ENCODE measurements around the gene BCAS3.
A peak's percentile ranks its signal among the peaks of the same experiment; 100 is the strongest.

Gene BCAS3

GRCh38 chr17:61330174-61331150, 652.8 kb downstream of the BCAS3 start:
- DNase-seq: no peak

- no peak for DNase-seq
Observed at GRCh38 chr17:61331178-61331577, 653.5 kb downstream of the BCAS3 start.

GRCh38 chr17:61331886-61332285, 654.2 kb downstream of the BCAS3 start:
- DNase-seq: no peak

- no peak for DNase-seq
Observed at GRCh38 chr17:61333136-61333535, 655.5 kb downstream of the BCAS3 start.

GRCh38 chr17:61334673-61335072, 657.0 kb downstream of the BCAS3 start:
- DNase-seq: no peak

- DNase-seq: peak; percentile 4
Observed at GRCh38 chr17:61335105-61335844, 657.6 kb downstream of the BCAS3 start.

- no peak for DNase-seq
Observed at GRCh38 chr17:61335845-61336655, 658.4 kb downstream of the BCAS3 start.

- DNase-seq: no peak
Observed at GRCh38 chr17:61337290-61337689, 659.6 kb downstream of the BCAS3 start.

- no peak for DNase-seq
Observed at GRCh38 chr17:61338000-61338798, 660.5 kb downstream of the BCAS3 start.

- no peak for DNase-seq
Observed at GRCh38 chr17:61338874-61339478, 661.3 kb downstream of the BCAS3 start.

GRCh38 chr17:61340431-61341209, 663.0 kb downstream of the BCAS3 start:
- DNase-seq: no peak

GRCh38 chr17:61343576-61343975, 665.9 kb downstream of the BCAS3 start:
- DNase-seq: no peak

- no peak for DNase-seq
Observed at GRCh38 chr17:61345061-61345460, 667.4 kb downstream of the BCAS3 start.

GRCh38 chr17:61345825-61346666, 668.4 kb downstream of the BCAS3 start:
- peak; percentile 17 for DNase-seq

- DNase-seq: no peak
Observed at GRCh38 chr17:61349350-61349749, 671.7 kb downstream of the BCAS3 start.

- DNase-seq: no peak
Observed at GRCh38 chr17:61351745-61352407, 674.2 kb downstream of the BCAS3 start.

- no peak for DNase-seq
Observed at GRCh38 chr17:61352408-61352770, 674.7 kb downstream of the BCAS3 start.

- no peak for DNase-seq
Observed at GRCh38 chr17:61352781-61353491, 675.3 kb downstream of the BCAS3 start.

- DNase-seq: no peak
Observed at GRCh38 chr17:61353615-61354014, 676.0 kb downstream of the BCAS3 start.
